ENCODE results near the gene HEY2.

- no peak for TF ChIP-seq CTCF (conservative IDR thresholded peaks at IDR 0.05)
- TF ChIP-seq ZFX (IDR thresholded peaks at IDR 0.05), result no peak
These were observed 57.4 kb downstream of the HEY2 start for GRCh38 chr6:125806813-125807212.

Data from C4-2B (cell line).